Neural cell (in vitro differentiated cells): Measurements from ENCODE around the gene IL2RG.

ENCODE experiments used
- CTCF ChIP-seq: fragments of 450-650 bp; IDR thresholded peaks from 2 replicates; pipeline ENCODE4 v1.5.1; 2014; ENCODE audit warnings: antibody characterized with exemption, mild to moderate bottlenecking, moderate library complexity; ENCODE audit not compliant: poor library complexity, severe bottlenecking
- EZH2 ChIP-seq: fragments of 200-600, 300-800 bp; shearing (Covaris generic), sonication (generic); IDR thresholded peaks from 2 replicates; pipeline ENCODE4 v1.6.1; 2014; ENCODE audit warnings: antibody characterized with exemption, low read length, borderline replicate concordance, mild to moderate bottlenecking; ENCODE audit not compliant: insufficient read depth, poor library complexity, severe bottlenecking
- RAD21 ChIP-seq: fragments of 450-650 bp; conservative IDR thresholded peaks from 2 replicates; pipeline ENCODE4 v1.6.1; 2014; ENCODE audit warnings: antibody characterized with exemption, mild to moderate bottlenecking, moderate library complexity

GRCh38 chrX:71068044-71068918 is 43.1 kb downstream of the IL2RG start, which contains the start of gene SNX12:
- TF ChIP-seq EZH2 (no peak), CTCF (peak; percentile 71), RAD21 (peak; percentile 14)
